ENCODE data around the gene NGDN.

NGDN gene

GRCh38 chr14:23518709-23519108 is 49.2 kb downstream of the NGDN start:
- no peak for TF ChIP-seq CTCF (conservative IDR thresholded peaks at IDR 0.05; ENCODE audit: control insufficient read depth, insufficient read depth, low read depth, low read length)
- DNase-seq (ENCODE audit: low read depth): no peak
- H3K4me3 ChIP-seq (ENCODE audit: control insufficient read depth, low read depth, low read length): no peak overlapping the region

GRCh38 chr14:23520899-23521533 is 51.5 kb downstream of the NGDN start:
- TF ChIP-seq CTCF (conservative IDR thresholded peaks at IDR 0.05; ENCODE audit: control insufficient read depth, insufficient read depth, low read depth, low read length): no peak
- DNase-seq (ENCODE audit: low read depth): no peak
- no peak overlapping the region for H3K4me3 ChIP-seq (ENCODE audit: control insufficient read depth, low read depth, low read length)

- no peak overlapping the region for H3K4me3 ChIP-seq (ENCODE audit: control insufficient read depth, low read depth, low read length)
- DNase-seq (ENCODE audit: low read depth): no peak
- TF ChIP-seq CTCF (conservative IDR thresholded peaks at IDR 0.05; ENCODE audit: control insufficient read depth, insufficient read depth, low read depth, low read length): no peak
Measured at GRCh38 chr14:23521785-23522640, 52.5 kb downstream of the NGDN start.

GRCh38 chr14:23522643-23523198 is 53.2 kb downstream of the NGDN start:
- TF ChIP-seq CTCF (conservative IDR thresholded peaks at IDR 0.05; ENCODE audit: control insufficient read depth, insufficient read depth, low read depth, low read length): no peak
- no peak overlapping the region for H3K4me3 ChIP-seq (ENCODE audit: control insufficient read depth, low read depth, low read length)
- DNase-seq (ENCODE audit: low read depth): no peak

GRCh38 chr14:23523229-23524016 is 53.9 kb downstream of the NGDN start:
- TF ChIP-seq CTCF (conservative IDR thresholded peaks at IDR 0.05; ENCODE audit: control insufficient read depth, insufficient read depth, low read depth, low read length): no peak
- no peak for DNase-seq (ENCODE audit: low read depth)
- no peak overlapping the region for H3K4me3 ChIP-seq (ENCODE audit: control insufficient read depth, low read depth, low read length)

- no peak for DNase-seq (ENCODE audit: low read depth)
- H3K4me3 ChIP-seq (ENCODE audit: control insufficient read depth, low read depth, low read length): no peak overlapping the region
- no peak for TF ChIP-seq CTCF (conservative IDR thresholded peaks at IDR 0.05; ENCODE audit: control insufficient read depth, insufficient read depth, low read depth, low read length)
Measured at GRCh38 chr14:23524954-23525353, 55.5 kb downstream of the NGDN start.
